NCI-H1417 treated with DMSO at 0.1 percent for 48 hours (cell line): ENCODE measurements around the gene SENP7.
"Not testable (repeated sequence)": the region's sequence is repeated elsewhere in the genome, so short reads cannot be mapped to it uniquely, and the experiment has no call there.

Experiments used
- DNase-seq: peaks from one replicate; lab custom pipeline; 2025; lab: John Stamatoyannopoulos, UW

Gene SENP7

DNA sequence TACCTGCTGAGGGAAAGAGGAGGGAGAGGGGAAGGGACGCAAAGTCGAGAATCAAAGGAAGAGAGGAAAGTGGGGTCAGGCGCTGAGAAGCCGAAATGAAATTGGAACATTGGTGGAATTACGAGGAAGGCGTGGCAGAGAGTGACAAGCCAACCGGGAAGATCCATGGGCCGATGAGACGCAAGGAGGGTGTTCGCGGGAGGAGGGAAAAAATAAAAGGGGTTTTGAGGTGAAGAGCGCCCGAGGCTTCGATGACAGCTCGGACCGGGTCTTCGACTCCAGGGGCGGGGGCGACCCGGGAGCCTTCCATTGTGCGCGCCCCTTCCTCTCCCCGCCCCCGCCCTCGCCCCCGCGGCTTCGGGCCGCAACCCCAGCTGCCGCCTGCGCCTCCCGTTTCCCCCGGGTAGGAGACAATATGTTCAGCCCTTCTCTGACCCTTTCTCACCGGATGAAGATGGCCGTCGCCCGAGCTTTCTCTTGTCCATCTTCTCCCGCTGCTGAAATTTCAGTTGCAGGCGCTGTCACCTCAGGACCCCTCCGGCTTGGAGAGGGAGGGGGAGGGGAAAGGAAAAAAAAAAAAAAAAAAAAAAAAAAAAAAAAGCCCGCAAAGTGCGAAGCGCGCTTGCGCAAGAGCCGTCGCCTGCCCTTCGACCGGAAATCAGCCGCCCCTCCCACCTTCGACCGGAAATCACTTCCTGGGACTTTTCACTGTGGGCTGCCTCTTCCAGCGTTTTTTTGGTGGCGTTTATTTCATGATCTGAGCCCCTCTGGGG lies at the start of gene SENP7:
Gene SENP7, minus strand, starts transcription at position 567 of the 773 bp plus-strand sequence. Its CDS starts 82 bp downstream, at position 485.
- peak; percentile 66 for DNase-seq

DNA sequence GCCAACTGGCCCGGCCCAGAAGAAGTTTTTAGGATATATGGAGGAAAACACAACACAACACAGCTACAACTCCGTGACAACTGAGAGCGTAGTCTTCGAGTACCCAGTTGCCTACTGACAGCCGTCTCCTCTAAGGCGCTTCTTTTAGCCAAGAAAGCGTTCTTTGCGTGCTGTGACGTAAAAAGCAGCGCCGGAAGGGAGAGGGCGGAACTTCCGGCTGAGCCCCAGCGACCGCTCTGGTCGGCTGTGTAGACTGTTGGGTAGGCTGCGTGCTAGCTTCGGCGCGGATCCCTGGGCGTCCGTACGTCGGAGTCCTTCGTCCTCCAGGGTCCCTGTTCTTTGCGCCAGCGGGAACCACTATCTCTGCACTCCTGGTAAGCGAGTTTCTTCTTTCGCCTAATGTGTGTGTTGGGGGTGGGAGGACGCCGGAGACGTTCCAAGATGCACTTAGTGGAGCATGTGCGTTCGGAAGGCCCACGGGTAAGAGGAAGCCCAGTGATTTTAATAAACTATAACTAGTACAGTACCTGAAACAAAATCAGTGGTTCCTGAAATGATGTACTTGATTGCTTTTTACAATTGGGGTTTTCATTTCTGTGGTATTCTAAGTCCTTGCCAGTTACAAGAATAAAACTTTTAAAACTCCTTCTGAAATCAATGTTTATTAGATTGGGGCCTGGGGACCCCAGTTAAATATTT lies 48.8 kb upstream of the SENP7 start, which contains the start of gene TRMT10C:
Gene TRMT10C, plus strand, starts transcription at position 239 of the 699 bp plus-strand sequence. CDS start 2,914 bp downstream, outside the sequence.
- peak; percentile 51 for DNase-seq

DNA sequence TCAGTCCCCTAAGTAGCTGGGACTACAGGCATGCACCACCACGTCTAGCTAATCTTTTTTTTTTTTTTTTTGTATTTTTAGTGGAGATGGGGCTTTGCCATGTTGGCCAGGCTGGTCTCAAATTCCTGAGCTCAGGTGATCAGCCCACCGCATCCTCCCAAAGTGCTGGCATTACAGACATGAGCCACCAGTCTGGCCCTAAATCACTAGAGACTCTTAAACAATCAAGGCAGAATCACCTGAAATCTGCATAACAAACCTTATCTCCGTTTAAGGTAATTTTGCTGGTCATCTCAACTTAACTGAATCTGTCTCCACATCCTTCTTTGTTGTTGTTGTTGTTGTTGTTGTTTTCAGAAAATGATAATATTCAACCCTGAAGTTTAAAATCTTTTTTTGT lies 43.1 kb upstream of the SENP7 start:
- DNase-seq: no peak

DNA sequence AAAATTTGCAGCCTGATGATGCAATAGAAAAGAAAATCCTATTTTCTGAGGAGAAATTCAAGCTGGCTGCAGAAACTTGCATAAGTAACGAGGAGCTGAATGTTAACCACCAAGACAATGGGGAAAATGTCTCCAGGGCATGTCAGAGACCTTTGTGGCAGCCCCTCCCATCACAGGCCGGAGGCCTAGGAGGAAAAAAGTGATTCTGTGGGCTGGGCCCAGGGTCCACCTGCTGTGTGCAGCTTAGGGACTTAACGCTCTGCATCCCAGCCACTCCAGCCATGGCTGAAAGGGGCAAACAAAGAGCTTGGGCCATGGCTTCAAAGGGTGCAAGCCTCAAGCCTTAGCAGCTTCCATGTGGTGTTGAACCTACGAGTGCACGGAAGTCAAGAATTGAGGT lies 40.4 kb upstream of the SENP7 start:
- DNase-seq: not testable (repeated sequence)

DNA sequence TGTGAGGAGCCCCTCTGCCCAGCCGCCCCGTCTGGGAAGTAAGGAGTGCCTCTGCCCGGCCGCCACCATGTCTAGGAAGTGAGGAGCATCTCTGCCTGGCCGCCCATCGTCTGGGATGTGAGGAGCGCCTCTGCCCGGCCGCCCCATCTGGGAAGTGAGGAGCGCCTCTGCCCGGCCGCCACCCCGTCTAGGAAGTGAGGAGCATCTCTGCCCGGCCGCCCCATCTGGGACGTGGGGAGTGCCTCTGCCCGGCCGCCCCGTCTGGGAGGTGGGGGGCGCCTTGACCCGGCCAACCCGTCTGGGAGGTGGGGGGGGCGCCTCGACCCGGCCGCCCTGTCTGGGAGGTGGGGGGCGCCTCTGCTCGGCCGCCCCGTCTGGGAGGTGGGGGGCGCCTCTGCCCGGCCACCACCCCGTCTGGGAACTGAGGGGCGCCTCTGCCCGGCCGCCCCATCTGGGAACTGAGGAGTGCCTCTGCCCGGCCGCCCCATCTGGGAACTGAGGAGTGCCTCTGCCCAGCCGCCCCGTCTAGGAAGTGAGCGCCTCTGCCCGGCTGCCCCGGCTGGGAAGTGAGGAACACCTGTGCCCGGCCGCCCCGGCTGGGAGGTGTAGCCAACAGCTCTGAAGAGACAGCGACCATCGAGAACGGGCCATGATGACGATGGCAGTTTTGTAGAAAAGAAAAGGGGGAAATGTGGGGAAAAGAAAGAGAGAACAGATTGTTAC lies 38.5 kb upstream of the SENP7 start:
- not testable (repeated sequence) for DNase-seq

- no peak for DNase-seq
These were observed 36.5 kb upstream of the SENP7 start for GRCh38 chr3:101549473-101549872.

DNA sequence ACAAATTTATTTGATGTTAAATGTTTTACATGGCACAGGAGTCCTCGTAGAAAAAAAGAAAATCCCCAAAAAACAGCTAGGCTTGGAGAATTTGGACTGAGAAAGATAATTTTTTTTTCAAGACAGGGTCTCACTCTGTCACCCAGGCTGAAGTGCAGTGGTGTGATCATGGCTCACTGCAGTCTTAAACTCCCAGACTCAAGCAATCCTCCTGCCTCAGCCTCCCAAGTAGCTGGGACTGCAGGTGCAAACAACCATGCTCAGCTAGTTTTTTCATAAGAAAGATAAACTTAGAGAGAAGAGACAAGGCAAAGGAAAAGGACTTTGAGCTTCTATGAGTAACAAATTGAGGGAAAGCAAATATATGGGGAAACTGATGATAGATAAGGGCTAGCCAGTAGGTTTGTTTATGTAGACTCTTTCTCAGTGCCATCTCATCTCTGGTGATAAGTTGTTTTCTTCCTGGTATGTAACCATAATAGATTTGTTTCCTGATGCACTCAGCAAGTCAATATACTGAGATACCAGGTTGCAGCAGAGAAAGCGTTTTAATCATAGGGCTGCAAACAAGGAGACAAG lies 35.6 kb upstream of the SENP7 start:
- no peak for DNase-seq

DNA sequence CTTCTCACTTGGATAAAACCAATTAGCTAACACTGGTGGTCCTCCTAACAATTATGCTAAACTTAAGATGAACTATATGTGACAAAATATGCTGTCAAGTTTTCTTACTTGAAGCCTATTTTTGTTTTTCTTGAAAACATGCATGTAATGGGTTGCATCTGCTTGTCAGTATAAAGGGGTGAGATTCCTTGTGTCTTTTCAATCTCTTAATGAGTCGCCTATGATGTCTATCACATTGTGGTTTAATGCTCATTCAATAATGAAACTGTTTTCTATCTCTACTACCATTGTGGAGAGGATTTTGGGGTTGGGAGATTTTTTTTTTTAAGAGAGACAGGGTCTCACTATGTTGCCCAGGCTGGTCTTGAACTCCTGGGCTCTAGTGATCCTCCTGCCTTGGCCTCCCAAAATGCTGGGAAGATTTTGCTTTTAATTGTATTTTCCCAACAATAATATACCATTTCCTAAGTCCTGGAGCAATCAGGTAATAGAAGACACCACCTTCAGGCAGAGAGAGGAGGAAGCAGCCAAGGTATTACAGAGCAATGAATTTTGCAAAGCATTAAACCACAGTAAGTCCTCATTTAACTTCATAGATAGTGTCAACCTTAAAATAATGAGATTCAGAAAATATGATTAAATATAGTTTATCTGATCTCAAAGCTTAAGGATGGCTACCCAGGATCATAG lies 31.3 kb upstream of the SENP7 start:
- no peak for DNase-seq

DNA sequence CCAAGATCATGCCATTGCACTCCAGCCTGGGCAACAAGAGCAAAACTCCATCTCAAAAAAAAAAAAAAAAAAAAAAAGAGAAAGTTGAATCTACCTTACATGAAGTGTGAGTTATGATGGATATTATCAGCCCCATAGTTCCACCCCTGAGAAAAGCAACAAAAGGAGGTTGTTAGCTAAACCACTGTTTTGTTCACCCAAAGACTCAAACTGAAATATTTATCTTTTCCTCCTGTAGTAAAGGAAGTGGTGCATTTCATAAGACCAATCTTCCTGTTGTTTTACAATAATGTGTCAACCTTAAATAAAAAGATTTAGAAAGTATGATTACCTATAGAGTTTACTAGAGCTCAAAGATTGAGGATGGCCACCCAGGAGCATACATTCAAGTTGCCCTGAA lies 29.9 kb upstream of the SENP7 start:
- DNase-seq: no peak

- not testable (repeated sequence) for DNase-seq
These were observed 23.9 kb upstream of the SENP7 start for GRCh38 chr3:101536955-101537354.

DNA sequence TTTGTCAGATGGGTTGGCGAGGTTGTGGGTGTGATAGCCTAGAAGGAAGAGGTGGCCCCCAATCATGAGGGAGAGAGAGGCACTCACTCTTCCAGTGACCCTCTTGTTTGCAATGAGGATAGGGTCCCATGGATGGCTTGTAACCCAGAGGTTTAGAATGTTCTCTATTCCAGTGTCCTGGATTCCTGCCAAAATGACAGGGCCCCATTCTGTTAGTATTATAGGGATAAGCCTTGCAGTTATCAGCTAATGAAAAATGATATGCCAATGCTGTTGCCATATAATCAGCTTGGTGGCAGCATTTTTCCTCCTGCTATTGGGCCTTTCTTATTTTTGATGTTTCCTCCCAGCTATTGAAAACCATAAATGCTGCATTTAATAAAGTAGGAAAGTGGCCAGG lies 23.3 kb upstream of the SENP7 start:
- no peak for DNase-seq

- no peak for DNase-seq
These were observed 22.2 kb upstream of the SENP7 start for GRCh38 chr3:101535221-101535620.

GRCh38 chr3:101533603-101533968 lies 20.6 kb upstream of the SENP7 start:
- no peak for DNase-seq

- DNase-seq: no peak
These were observed 20.0 kb upstream of the SENP7 start for GRCh38 chr3:101532783-101533602.

GRCh38 chr3:101531473-101532086 lies 18.6 kb upstream of the SENP7 start:
- no peak for DNase-seq

- no peak for DNase-seq
These were observed 17.7 kb upstream of the SENP7 start for GRCh38 chr3:101530686-101531047.

DNA sequence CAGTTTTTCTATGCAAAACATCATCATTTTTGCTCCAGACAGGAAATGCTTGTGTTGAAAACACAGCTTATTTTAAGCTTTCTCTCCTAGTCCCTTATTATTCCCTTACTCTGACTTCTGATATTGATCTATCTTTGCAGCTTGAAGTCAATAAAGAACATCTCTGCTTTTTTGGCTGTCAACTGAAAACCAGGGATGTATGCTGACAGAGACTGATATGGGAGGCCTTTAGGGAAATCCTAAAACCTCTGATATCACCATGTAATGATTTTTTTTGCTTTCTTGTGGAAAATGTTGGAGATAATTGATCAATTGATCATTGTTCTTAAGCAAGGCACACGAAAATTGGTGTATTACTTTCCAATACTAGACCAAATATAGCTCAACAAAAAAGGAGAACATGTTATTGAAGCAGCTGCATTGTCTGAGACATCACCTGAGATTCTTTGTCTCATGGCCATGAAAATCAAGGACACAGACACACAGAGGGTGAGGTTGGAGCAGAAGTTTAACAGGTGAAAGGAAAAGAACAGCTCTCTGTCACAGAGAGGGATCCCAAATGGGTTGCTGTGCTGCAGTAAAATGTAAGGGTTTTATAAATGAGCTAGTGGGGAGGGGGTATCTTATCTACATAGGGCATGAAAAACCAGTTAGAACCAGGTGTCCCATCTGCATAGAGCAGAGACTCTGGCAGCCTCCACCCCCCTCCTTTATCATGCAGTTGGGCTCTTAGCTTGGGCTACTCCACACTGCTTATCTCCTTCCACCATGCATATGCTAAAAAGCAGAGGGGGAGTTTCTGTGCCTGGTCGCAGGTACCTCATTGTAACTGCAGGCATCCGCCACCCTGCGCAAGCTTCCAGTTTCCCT lies 17.0 kb upstream of the SENP7 start:
- DNase-seq: no peak

DNA sequence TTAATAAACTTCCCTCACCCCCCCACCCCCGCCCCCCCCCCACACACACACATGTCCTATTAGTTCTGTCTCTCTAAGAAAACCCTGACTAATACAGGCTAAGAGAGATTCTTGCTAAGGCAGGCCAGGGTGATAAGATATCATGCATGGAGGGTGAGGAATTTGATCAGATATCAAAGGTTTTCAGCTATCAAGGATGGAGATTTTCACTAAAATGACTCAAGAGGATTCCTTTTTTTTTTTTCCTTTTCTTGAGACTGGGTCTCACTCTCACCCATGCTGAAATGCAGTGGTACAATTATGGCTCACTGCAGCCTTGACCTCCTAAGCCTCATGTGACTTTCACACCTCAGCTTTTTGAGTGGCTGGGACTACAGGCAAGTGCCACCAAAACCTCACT lies 14.9 kb upstream of the SENP7 start:
- no peak for DNase-seq

- DNase-seq: no peak
These were observed 14.4 kb upstream of the SENP7 start for GRCh38 chr3:101527441-101527840.
